ENCODE measurements around the gene CNTN4.

CNTN4 gene

GRCh38 chr3:3053974-3054373 is 955.3 kb downstream of the CNTN4 start:
- ATAC-seq (ENCODE audit: insufficient read depth, low read depth): no peak
- no peak overlapping the region for H3K4me2 ChIP-seq (ENCODE audit: insufficient read depth, low read length)
- no peaks in the 10 kb centered on the region for H3K9me3 ChIP-seq (ENCODE audit: insufficient read depth, low read length, severe bottlenecking)
- H3K4me3 ChIP-seq (ENCODE audit: low read depth in 1 of 2, low read length in 2 of 2): no peak overlapping the region
- no peaks in the 10 kb centered on the region for H4K20me1 ChIP-seq (ENCODE audit: insufficient read depth, low read length)
- no peak for DNase-seq
- TF ChIP-seq EZH2 (IDR thresholded peaks at IDR 0.05; ENCODE audit: borderline replicate concordance, low read depth, low read length, severe bottlenecking) (no peak), CTCF (IDR thresholded peaks at IDR 0.05; ENCODE audit: borderline replicate concordance, extremely low read depth, low read length, poor library complexity, severe bottlenecking) (no peak)
- no peaks in the 10 kb centered on the region for H3K36me3 ChIP-seq (ENCODE audit: insufficient read depth, low read length)
- no peaks in the 10 kb centered on the region for H3K27me3 ChIP-seq (ENCODE audit: insufficient read depth, low read length, poor library complexity)
- no peak overlapping the region for H2AFZ ChIP-seq (ENCODE audit: low read depth, low read length)
- H3K27ac ChIP-seq (ENCODE audit: low read length): no peak overlapping the region
- no peak overlapping the region for H3K9ac ChIP-seq (ENCODE audit: low read depth, low read length)
- no peaks in the 10 kb centered on the region for H3K4me1 ChIP-seq (ENCODE audit: insufficient read depth, low read length)
- H3K79me2 ChIP-seq (ENCODE audit: insufficient read depth, low read length): no peaks in the 10 kb centered on the region

GRCh38 chr3:3059645-3060044 is 961.0 kb downstream of the CNTN4 start:
- no peak for ATAC-seq (ENCODE audit: insufficient read depth, low read depth)
- H3K27me3 ChIP-seq (ENCODE audit: insufficient read depth, low read length, poor library complexity): no peaks in the 10 kb centered on the region
- H3K9me3 ChIP-seq (ENCODE audit: insufficient read depth, low read length, severe bottlenecking): no peaks in the 10 kb centered on the region
- no peak overlapping the region for H2AFZ ChIP-seq (ENCODE audit: low read depth, low read length)
- TF ChIP-seq CTCF (IDR thresholded peaks at IDR 0.05; ENCODE audit: borderline replicate concordance, extremely low read depth, low read length, poor library complexity, severe bottlenecking): no peak
- TF ChIP-seq EZH2 (IDR thresholded peaks at IDR 0.05; ENCODE audit: borderline replicate concordance, low read depth, low read length, severe bottlenecking): no peak
- H3K9ac ChIP-seq (ENCODE audit: low read depth, low read length): no peak overlapping the region
- no peak for DNase-seq
- no peak overlapping the region for H3K4me2 ChIP-seq (ENCODE audit: insufficient read depth, low read length)
- no peaks in the 10 kb centered on the region for H3K36me3 ChIP-seq (ENCODE audit: insufficient read depth, low read length)
- H3K4me1 ChIP-seq (ENCODE audit: insufficient read depth, low read length): no peaks in the 10 kb centered on the region
- H4K20me1 ChIP-seq (ENCODE audit: insufficient read depth, low read length): no peaks in the 10 kb centered on the region
- no peak overlapping the region for H3K27ac ChIP-seq (ENCODE audit: low read length)
- no peak overlapping the region for H3K4me3 ChIP-seq (ENCODE audit: low read depth in 1 of 2, low read length in 2 of 2)
- H3K79me2 ChIP-seq (ENCODE audit: insufficient read depth, low read length): no peaks in the 10 kb centered on the region

GRCh38 chr3:3064297-3064696 is 965.6 kb downstream of the CNTN4 start:
- TF ChIP-seq CTCF (IDR thresholded peaks at IDR 0.05; ENCODE audit: borderline replicate concordance, extremely low read depth, low read length, poor library complexity, severe bottlenecking) (no peak), EZH2 (IDR thresholded peaks at IDR 0.05; ENCODE audit: borderline replicate concordance, low read depth, low read length, severe bottlenecking) (no peak)
- no peaks in the 10 kb centered on the region for H3K36me3 ChIP-seq (ENCODE audit: insufficient read depth, low read length)
- DNase-seq (no peak), ATAC-seq (ENCODE audit: insufficient read depth, low read depth) (no peak)
- no peak overlapping the region for H3K9ac ChIP-seq (ENCODE audit: low read depth, low read length)
- no peaks in the 10 kb centered on the region for H3K9me3 ChIP-seq (ENCODE audit: insufficient read depth, low read length, severe bottlenecking)
- no peak overlapping the region for H3K27ac ChIP-seq (ENCODE audit: low read length)
- no peaks in the 10 kb centered on the region for H3K27me3 ChIP-seq (ENCODE audit: insufficient read depth, low read length, poor library complexity)
- H4K20me1 ChIP-seq (ENCODE audit: insufficient read depth, low read length): no peaks in the 10 kb centered on the region
- H3K79me2 ChIP-seq (ENCODE audit: insufficient read depth, low read length): no peaks in the 10 kb centered on the region
- no peak overlapping the region for H3K4me2 ChIP-seq (ENCODE audit: insufficient read depth, low read length)
- H2AFZ ChIP-seq (ENCODE audit: low read depth, low read length): no peak overlapping the region
- H3K4me3 ChIP-seq (ENCODE audit: low read depth in 1 of 2, low read length in 2 of 2): no peak overlapping the region
- no peaks in the 10 kb centered on the region for H3K4me1 ChIP-seq (ENCODE audit: insufficient read depth, low read length)

GRCh38 chr3:3065876-3066275 is 967.2 kb downstream of the CNTN4 start:
- Histone ChIP-seq H3K27ac (ENCODE audit: low read length) (no peak overlapping the region), H3K27me3 (ENCODE audit: insufficient read depth, low read length, poor library complexity) (no peaks in the 10 kb centered on the region), H3K9ac (ENCODE audit: low read depth, low read length) (no peak overlapping the region), H3K36me3 (ENCODE audit: insufficient read depth, low read length) (no peaks in the 10 kb centered on the region), H2AFZ (ENCODE audit: low read depth, low read length) (no peak overlapping the region), H3K9me3 (ENCODE audit: insufficient read depth, low read length, severe bottlenecking) (no peaks in the 10 kb centered on the region), H3K4me3 (ENCODE audit: low read depth in 1 of 2, low read length in 2 of 2) (no peak overlapping the region), H3K4me1 (ENCODE audit: insufficient read depth, low read length) (no peaks in the 10 kb centered on the region), H4K20me1 (ENCODE audit: insufficient read depth, low read length) (no peaks in the 10 kb centered on the region), H3K79me2 (ENCODE audit: insufficient read depth, low read length) (no peaks in the 10 kb centered on the region), H3K4me2 (ENCODE audit: insufficient read depth, low read length) (no peak overlapping the region)
- TF ChIP-seq CTCF (IDR thresholded peaks at IDR 0.05; ENCODE audit: borderline replicate concordance, extremely low read depth, low read length, poor library complexity, severe bottlenecking): no peak
- TF ChIP-seq EZH2 (IDR thresholded peaks at IDR 0.05; ENCODE audit: borderline replicate concordance, low read depth, low read length, severe bottlenecking): no peak
- DNase-seq: no peak
- ATAC-seq (ENCODE audit: insufficient read depth, low read depth): no peak

All from DND-41 (cell line).